Stimulated activated CD8-positive, alpha-beta memory T cell treated with anti-CD3 and anti-CD28 coated beads, Interleukin-7, amount 100 ng/mL, for 1 hour (primary cell): ENCODE measurements around the gene ZNF483.
"Not testable (repeated sequence)": the region's sequence is repeated elsewhere in the genome, so short reads cannot be mapped to it uniquely, and the experiment has no call there.

Experiments
- DNase-seq, 2 donors: peaks; one replicate each; pipeline ENCODE4 v3.0.0-alpha.2; 2020; ENCODE audit warnings: low read depth in 2 of 2

The ZNF483 gene

GRCh38 chr9:111610149-111610548 is 85.2 kb downstream of the ZNF483 start:
- no peak for DNase-seq

GRCh38 chr9:111610845-111611244 is 85.9 kb downstream of the ZNF483 start:
- DNase-seq, result no peak

GRCh38 chr9:111613436-111614040 is 88.6 kb downstream of the ZNF483 start:
- DNase-seq, result no peak

GRCh38 chr9:111615928-111616327 is 90.9 kb downstream of the ZNF483 start:
- DNase-seq, result no peak

- DNase-seq, result not testable (repeated sequence)
Observed at GRCh38 chr9:111617349-111617748, 92.4 kb downstream of the ZNF483 start.

GRCh38 chr9:111621895-111622480 is 97.0 kb downstream of the ZNF483 start:
- no peak for DNase-seq

- DNase-seq, result no peak
Observed at GRCh38 chr9:111622626-111623025, 97.6 kb downstream of the ZNF483 start.
